GM18499 (cell line): ENCODE results near the gene JARID2.

Experiments used
- ATAC-seq: cut with Tn5 transposase; IDR thresholded peaks from one replicate; pipeline ENCODE4 v1.9.1; 2021; ENCODE audit warnings: moderate number of reproducible peaks; ENCODE audit not compliant: insufficient read depth, unreplicated experiment

Gene JARID2

DNA sequence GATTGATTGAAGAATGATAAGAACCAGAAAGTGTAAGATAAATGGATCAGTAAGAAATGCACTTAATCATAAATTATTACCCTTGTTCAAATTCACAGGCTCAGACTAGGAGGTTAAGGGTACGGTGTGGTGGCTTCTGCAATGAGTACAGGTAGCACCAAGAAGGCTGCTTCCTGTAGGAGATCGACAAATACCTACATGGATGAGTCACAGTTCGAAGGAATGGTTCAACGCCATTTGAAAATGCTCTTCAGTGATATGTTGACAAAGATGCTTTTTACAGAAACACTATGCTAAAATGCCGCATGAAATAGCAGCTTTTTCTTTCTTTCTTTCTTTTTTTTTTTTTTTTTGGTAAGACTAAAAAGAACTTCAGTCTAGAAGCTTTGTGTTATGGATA is 300.7 kb downstream of the JARID2 start:
- no peak for ATAC-seq

- no peak for ATAC-seq
Observed at GRCh38 chr6:15547400-15547799, 301.5 kb downstream of the JARID2 start.

- no peak for ATAC-seq
Observed at GRCh38 chr6:15549371-15549770, 303.5 kb downstream of the JARID2 start.

DNA sequence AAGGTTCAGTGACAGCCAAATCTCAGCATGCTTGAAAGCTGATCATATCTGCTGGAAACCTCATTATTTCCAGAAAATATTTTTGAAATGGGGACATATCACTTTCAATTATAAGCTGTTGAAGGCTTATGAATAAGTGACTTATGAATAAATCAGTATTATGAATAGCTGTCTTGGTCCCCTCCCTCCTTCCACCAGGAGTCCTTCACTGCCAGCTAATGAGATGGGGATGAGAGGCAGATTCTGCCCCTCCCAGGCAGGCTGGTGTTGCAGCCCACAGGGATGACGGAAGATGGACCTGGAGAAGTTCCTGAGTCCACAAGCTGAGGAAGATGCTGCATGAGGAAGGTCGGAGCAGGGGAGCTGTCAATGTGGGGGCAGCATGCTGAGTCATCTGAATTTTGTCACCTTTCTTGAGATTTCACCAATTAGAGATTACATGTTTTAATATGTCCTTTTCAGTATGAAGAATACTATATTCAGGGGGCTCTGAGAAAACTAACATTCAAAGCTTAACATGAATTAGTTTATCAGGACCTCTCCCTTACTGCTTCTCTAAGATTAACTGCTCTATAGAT is 304.8 kb downstream of the JARID2 start:
- ATAC-seq = no peak

DNA sequence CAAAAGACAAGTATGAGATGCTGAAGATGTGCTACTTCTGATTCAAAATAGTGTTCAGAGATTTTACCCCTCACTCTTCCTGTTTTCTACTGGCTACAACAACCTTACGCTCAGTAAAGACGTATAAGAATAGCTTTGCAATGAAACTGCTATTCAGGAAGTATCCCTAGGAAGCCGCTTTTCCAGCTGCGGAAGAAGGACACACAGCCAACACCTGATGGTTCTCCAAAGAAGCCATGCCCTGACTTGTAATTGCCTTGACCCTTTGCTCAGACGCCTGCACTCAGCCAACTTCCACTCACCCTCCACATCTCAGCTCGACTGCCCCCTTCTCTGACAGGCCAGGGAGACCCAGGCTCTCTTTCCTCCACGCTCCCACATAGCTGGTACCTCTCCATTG is 305.4 kb downstream of the JARID2 start:
- no peak for ATAC-seq

- no peak for ATAC-seq
Observed at GRCh38 chr6:15551798-15552197, 305.9 kb downstream of the JARID2 start.

- no peak for ATAC-seq
Observed at GRCh38 chr6:15553031-15553430, 307.2 kb downstream of the JARID2 start.

GRCh38 chr6:15553736-15554294 is 307.9 kb downstream of the JARID2 start:
- ATAC-seq = no peak

GRCh38 chr6:15554728-15555100 is 308.8 kb downstream of the JARID2 start:
- no peak for ATAC-seq

DNA sequence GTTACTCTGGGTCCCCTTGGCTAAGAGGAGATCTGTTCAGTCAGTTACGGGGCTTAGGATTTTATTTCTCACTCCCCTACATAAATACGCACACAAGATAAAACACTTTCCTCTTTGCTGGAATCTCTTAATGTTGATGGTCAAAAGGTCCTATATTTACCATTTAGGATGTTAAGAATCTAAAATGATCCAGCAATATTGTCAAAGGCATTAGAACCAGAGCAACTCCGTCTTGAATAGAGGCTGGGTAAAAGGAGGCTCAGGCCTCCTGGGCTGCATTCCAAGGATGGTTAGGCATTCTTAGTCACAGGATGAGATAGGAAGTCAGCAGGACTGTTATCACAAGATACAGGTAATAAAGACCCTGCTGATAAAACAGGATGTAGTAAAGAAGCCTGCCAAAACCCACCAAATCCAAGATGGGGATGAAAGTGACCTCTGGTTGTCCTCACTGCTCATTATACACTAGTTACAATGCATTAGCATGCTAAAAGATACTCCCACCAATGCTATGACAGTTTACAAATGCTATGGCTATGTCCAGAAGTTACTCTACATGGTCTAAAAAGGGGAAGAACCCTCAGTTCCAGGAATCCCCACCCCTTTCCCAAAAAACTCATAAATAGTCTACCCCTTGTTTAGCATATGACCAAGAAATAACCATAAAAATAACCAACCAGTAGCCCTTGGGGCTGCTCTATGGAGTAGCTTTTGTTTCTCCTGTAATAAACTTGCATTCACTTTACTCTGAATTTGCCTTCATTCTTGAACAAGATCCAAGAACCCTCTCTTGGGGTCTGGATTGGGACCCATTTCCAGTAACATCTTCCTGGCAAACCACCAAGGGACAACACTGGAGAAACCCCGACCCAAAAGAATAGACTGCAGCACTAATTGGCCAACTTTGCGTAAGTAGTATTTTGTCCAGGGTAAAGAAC is 309.5 kb downstream of the JARID2 start:
- ATAC-seq = no peak

- ATAC-seq = no peak
Observed at GRCh38 chr6:15556711-15557110, 310.8 kb downstream of the JARID2 start.

- ATAC-seq = no peak
Observed at GRCh38 chr6:15557174-15557573, 311.3 kb downstream of the JARID2 start.

GRCh38 chr6:15560713-15561112 is 314.8 kb downstream of the JARID2 start:
- no peak for ATAC-seq

- ATAC-seq = no peak
Observed at GRCh38 chr6:15561447-15562199, 315.8 kb downstream of the JARID2 start.

DNA sequence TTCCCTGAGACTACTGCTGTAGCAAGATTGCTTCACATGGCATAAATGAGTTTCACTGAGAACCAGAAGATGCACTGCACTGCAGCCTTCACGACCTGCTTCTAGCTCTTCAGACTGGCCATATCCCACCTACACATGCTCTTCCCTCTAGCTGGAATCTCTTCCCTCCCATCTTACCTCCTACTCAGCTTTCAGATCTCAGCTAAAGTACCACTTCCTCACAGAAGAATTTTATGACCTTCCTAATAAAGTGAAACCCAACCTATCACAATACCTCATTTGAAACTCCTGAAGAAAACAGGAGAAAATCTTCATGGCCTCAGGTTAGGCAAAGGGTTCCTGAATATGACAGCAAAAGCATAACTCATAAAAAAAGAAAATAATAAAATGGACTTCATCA is 317.1 kb downstream of the JARID2 start:
- ATAC-seq = no peak

- ATAC-seq = no peak
Observed at GRCh38 chr6:15569035-15569995, 323.4 kb downstream of the JARID2 start.

- ATAC-seq = no peak
Observed at GRCh38 chr6:15570171-15570570, 324.3 kb downstream of the JARID2 start.
